Keratinocyte (primary cell): ENCODE measurements around the gene ZNF487. TPM values are rescaled to one million over a fixed set of nuclear protein-coding genes. Genes with fewer than 3 reads are reported as not detected.
A peak's percentile ranks its signal among the peaks of the same experiment; 100 is the strongest.
"Not testable (repeated sequence)": the region's sequence is repeated elsewhere in the genome, so short reads cannot be mapped to it uniquely, and the experiment has no call there.

Experiments
- DNase-seq: peaks from one replicate; pipeline ENCODE4 v3.0.0-alpha.2; 2011; ENCODE audit warnings: low read depth, missing footprints, low spot score
- FAIRE-seq: peaks from 2 replicates; lab custom pipeline; 2011; peaks lifted over from hg19 to GRCh38; lab: Jason Lieb, UNC
- H2AFZ ChIP-seq: 2 replicates; pipeline ENCODE4 v1.6.0; 2012; ENCODE audit warnings: low read length, control low read depth, inconsistent platforms; ENCODE audit not compliant: control insufficient read depth
- H3K27ac ChIP-seq: 2 replicates; pipeline ENCODE4 v1.5.1; 2011; ENCODE audit warnings: low read length; ENCODE audit not compliant: control insufficient read depth, insufficient read depth
- H3K27me3 ChIP-seq: 3 replicates; pipeline ENCODE4 v1.6.0; 2011; ENCODE audit warnings: low read length; ENCODE audit not compliant: control insufficient read depth, insufficient read depth; ENCODE audit errors: extremely low read depth
- H3K36me3 ChIP-seq, 2 experiments: 2 replicates in 1 of 2; 3 replicates in 1 of 2; pipeline ENCODE4 v1.5.1; 2011; ENCODE audit warnings: low read length in 2 of 2, mild to moderate bottlenecking in 1 of 2; ENCODE audit not compliant: control insufficient read depth in 2 of 2, insufficient read depth in 2 of 2; ENCODE audit errors: extremely low read depth in 1 of 2
- H3K4me1 ChIP-seq: 3 replicates; pipeline ENCODE4 v1.5.1; 2011; ENCODE audit warnings: low read length; ENCODE audit not compliant: control insufficient read depth, insufficient read depth; ENCODE audit errors: extremely low read depth
- H3K4me2 ChIP-seq: 3 replicates; pipeline ENCODE4 v1.6.0; 2011; ENCODE audit warnings: low read depth, low read length; ENCODE audit not compliant: control insufficient read depth, insufficient read depth; ENCODE audit errors: extremely low read depth
- H3K4me3 ChIP-seq, 3 experiments: fragments of 200-600 bp in 1 of 3; sonication (generic) in 1 of 3; 2 replicates in 2 of 3; 3 replicates in 1 of 3; pipeline ENCODE4 v1.5.1; 2011 to 2016; ENCODE audit warnings: low read length in 3 of 3, mild to moderate bottlenecking in 3 of 3, control low read depth in 2 of 3, inconsistent platforms in 1 of 3, low read depth in 1 of 3, mixed read lengths in 1 of 3, mixed run types in 1 of 3, moderate library complexity in 1 of 3; ENCODE audit not compliant: control insufficient read depth in 2 of 3, insufficient read depth in 2 of 3; ENCODE audit errors: extremely low read depth in 1 of 3
- H3K79me2 ChIP-seq: 2 replicates; pipeline ENCODE4 v1.6.0; 2012; ENCODE audit warnings: low read length; ENCODE audit not compliant: control insufficient read depth, insufficient read depth
- H3K9ac ChIP-seq: 3 replicates; pipeline ENCODE4 v1.6.0; 2011; ENCODE audit warnings: low read length; ENCODE audit not compliant: control insufficient read depth, insufficient read depth; ENCODE audit errors: extremely low read depth
- H3K9me1 ChIP-seq: 3 replicates; pipeline ENCODE4 v1.6.0; 2011; ENCODE audit warnings: low read length; ENCODE audit not compliant: control insufficient read depth, insufficient read depth; ENCODE audit errors: extremely low read depth
- H3K9me3 ChIP-seq: 2 replicates; pipeline ENCODE4 v1.5.1; 2012; ENCODE audit warnings: low read depth, low read length; ENCODE audit not compliant: control insufficient read depth
- H4K20me1 ChIP-seq: 3 replicates; pipeline ENCODE4 v1.6.0; 2011; ENCODE audit warnings: low read length; ENCODE audit not compliant: control insufficient read depth, insufficient read depth; ENCODE audit errors: extremely low read depth
- EZH2 ChIP-seq: IDR thresholded peaks from one replicate; pipeline ENCODE4 v1.6.1; 2012; ENCODE audit warnings: inconsistent platforms, mild to moderate bottlenecking, low read length, moderate library complexity
- dilution Hi-C: fragments of 300-500 bp; cut with MboI; formaldehyde crosslinking; loops from one replicate; pipeline ENCODE4 v1.7.0; 2020; ENCODE audit warnings: low sequenced_read_pairs; ENCODE audit not compliant: extremely low pct_ligation_motif_present
- polyA plus RNA-seq, 5 experiments: library from polyadenylated mRNA; depleted of rRNA in 3 of 5; stranded (reverse) in 3 of 5; stranded (forward) in 1 of 5; unstranded in 1 of 5; fragments of >200 nt; gene quantifications; 1 replicate in 1 of 5; 2 replicates in 3 of 5; 3 replicates in 1 of 5; pipeline versions ENCODE4 v1.2.1 to v1.2.3, GENCODE V29; 2011 to 2012; ENCODE audit warnings: missing spikeins in 2 of 5, low read depth in 1 of 5, low replicate concordance in 1 of 5
- TF ChIP-seq, protein P1 (sequence below), 3 experiments: IDR thresholded peaks in 1 of 3; conservative IDR thresholded peaks in 1 of 3; optimal IDR thresholded peaks in 1 of 3; 2 replicates in 2 of 3; 3 replicates in 1 of 3; pipeline versions ENCODE3 to v1.5.1; 2011; ENCODE audit warnings: low read length in 3 of 3, mild to moderate bottlenecking in 3 of 3, moderate library complexity in 2 of 3, control low read depth in 1 of 3, inconsistent platforms in 1 of 3; ENCODE audit not compliant: insufficient read depth in 2 of 3; ENCODE audit errors: extremely low read depth in 1 of 3

The ZNF487 gene
- polyA plus RNA-seq, 1 donor (not counting 4 experiments of a cell fraction or from before 2014, with no cell fraction given), result 4.1 TPM

DNA sequence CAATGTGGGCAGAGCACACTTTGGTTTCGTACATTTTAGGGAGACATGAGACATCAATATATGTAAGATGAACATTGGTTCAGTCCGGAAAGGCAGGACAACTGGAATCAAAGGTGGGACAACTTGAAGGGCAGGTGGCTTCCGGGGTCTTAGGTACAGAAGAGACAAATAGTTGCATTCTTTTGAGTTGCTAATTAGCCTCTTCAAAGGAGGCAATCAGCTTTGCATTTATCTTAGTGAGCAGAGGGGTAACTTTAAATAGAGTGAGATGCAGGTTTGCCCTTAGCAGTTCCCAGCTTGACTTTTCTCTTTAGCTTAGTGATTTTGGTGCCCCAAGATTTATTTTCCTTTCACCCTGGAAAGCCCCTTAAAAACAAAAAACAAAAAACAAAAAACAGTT is 21.3 kb downstream of the ZNF487 start:
- Histone ChIP-seq H3K36me3 (no peaks in the 10 kb centered on the region), H2AFZ (no peak overlapping the region), H3K4me3 (no peak overlapping the region), H3K27ac (no peak overlapping the region), H4K20me1 (no peaks in the 10 kb centered on the region), H3K4me1 (peaks cover 29% of the 10 kb centered on the region), H3K27me3 (no peaks in the 10 kb centered on the region), H3K9me3 (no peaks in the 10 kb centered on the region), H3K79me2 (no peaks in the 10 kb centered on the region), H3K9me1 (no peaks in the 10 kb centered on the region), H3K4me2 (no peak overlapping the region), H3K9ac (no peak overlapping the region)
- FAIRE-seq (no peak), DNase-seq (no peak)
- TF ChIP-seq, protein P1, sequence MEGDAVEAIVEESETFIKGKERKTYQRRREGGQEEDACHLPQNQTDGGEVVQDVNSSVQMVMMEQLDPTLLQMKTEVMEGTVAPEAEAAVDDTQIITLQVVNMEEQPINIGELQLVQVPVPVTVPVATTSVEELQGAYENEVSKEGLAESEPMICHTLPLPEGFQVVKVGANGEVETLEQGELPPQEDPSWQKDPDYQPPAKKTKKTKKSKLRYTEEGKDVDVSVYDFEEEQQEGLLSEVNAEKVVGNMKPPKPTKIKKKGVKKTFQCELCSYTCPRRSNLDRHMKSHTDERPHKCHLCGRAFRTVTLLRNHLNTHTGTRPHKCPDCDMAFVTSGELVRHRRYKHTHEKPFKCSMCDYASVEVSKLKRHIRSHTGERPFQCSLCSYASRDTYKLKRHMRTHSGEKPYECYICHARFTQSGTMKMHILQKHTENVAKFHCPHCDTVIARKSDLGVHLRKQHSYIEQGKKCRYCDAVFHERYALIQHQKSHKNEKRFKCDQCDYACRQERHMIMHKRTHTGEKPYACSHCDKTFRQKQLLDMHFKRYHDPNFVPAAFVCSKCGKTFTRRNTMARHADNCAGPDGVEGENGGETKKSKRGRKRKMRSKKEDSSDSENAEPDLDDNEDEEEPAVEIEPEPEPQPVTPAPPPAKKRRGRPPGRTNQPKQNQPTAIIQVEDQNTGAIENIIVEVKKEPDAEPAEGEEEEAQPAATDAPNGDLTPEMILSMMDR (optimal IDR thresholded peaks at IDR 0.05 in 1 of 3, IDR thresholded peaks at IDR 0.05 in 1 of 3, conservative IDR thresholded peaks at IDR 0.05 in 1 of 3; ENCODE audit: extremely low read depth in 1 of 3, insufficient read depth in 2 of 3, low read length in 3 of 3), result no peak
- TF ChIP-seq EZH2, result no peak
- dilution Hi-C loops, result no loop called here

DNA sequence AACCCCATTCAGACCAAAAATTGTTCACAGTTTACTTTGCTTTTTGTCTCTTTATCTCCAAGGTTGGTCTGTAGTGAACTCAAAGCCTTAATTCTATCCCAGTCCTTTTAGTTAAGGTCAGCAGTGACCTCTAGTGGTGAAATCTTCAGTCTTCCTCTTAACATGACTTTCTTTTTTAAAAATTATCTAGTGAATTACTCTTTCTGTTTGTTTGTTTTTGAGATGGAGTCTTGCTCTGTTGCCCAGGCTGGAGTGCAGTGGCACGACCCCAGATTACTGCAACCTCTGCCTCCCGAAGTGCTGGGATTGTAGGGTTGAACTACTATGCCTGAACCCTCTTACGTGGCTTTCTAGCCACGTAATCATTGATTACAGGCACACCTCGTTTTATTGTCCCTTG is 25.0 kb downstream of the ZNF487 start:
- no peak for TF ChIP-seq EZH2
- TF ChIP-seq, protein P1 (optimal IDR thresholded peaks at IDR 0.05 in 1 of 3, IDR thresholded peaks at IDR 0.05 in 1 of 3, conservative IDR thresholded peaks at IDR 0.05 in 1 of 3; ENCODE audit: extremely low read depth in 1 of 3, insufficient read depth in 2 of 3, low read length in 3 of 3), result peak in 2 of 3 experiments; percentile 50 to 55
- Histone ChIP-seq H3K36me3 (no peaks in the 10 kb centered on the region), H3K9me3 (no peaks in the 10 kb centered on the region), H3K4me3 (no peak overlapping the region), H3K79me2 (no peaks in the 10 kb centered on the region), H3K4me2 (peak overlapping the region; percentile 45), H3K27me3 (no peaks in the 10 kb centered on the region), H3K27ac (no peak overlapping the region), H4K20me1 (no peaks in the 10 kb centered on the region), H2AFZ (no peak overlapping the region), H3K9me1 (no peaks in the 10 kb centered on the region), H3K9ac (no peak overlapping the region), H3K4me1 (no peaks in the 10 kb centered on the region)
- FAIRE-seq (no peak), DNase-seq (peak; percentile 54)
- dilution Hi-C loops, result no loop called here

DNA sequence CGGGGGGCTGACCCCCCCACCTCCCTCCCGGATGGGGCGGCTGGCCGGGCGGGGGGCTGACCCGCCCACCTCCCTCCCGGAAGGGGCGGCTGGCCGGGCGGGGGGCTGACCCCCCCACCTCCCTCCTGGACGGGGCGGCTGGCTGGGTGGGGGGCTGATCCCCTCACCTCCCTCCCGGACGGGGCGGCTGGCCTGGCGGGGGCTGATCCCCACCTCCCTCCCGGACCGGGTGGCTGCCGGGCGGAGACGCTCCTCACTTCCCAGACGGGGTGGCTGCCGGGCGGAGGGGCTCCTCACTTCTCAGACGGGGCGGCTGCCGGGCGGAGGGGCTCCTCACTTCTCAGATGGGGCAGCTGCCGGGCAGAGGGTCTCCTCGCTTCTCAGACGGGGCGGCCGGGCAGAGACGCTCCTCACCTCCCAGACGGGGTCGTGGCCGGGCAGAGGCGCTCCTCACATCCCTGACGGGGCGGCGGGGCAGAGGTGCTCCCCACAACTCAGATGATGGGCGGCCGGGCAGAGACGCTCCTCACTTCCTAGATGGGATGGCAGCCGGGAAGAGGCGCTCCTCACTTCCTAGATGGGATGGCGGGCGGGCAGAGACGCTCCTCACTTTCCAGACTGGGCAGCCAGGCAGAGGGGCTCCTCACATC is 28.3 kb downstream of the ZNF487 start:
- dilution Hi-C loops, H3K4me1 ChIP-seq, H3K27ac ChIP-seq, H3K27me3 ChIP-seq, H3K9ac ChIP-seq, FAIRE-seq, H4K20me1 ChIP-seq, H3K9me3 ChIP-seq, H3K4me3 ChIP-seq, DNase-seq, H3K36me3 ChIP-seq, H3K9me1 ChIP-seq, H3K4me2 ChIP-seq, H2AFZ ChIP-seq, H3K79me2 ChIP-seq: not testable (repeated sequence)

DNA sequence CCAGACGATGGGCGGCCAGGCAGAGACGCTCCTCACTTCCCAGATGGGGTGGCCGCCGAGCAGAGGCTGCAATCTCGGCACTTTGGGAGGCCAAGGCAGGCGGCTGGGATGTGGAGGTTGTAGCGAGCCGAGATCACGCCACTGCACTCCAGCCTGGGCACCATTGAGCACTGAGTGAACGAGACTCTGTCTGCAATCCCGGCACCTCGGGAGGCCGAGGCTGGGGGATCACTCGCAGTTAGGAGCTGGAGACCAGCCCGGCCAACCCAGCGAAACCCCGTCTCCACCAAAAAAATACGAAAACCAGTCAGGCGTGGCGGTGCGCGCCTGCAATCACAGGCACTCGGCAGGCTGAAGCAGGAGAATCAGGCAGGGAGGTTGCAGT is 28.8 kb downstream of the ZNF487 start:
- H3K4me2 ChIP-seq, H3K4me3 ChIP-seq: not testable (repeated sequence)

More for the DNA sequence above, 28.8 kb downstream of the ZNF487 start:
- H3K9me3 ChIP-seq, H3K9me1 ChIP-seq, H3K36me3 ChIP-seq, H3K79me2 ChIP-seq, H3K9ac ChIP-seq, H4K20me1 ChIP-seq, dilution Hi-C loops, H2AFZ ChIP-seq, DNase-seq, H3K27ac ChIP-seq, H3K27me3 ChIP-seq, FAIRE-seq, H3K4me1 ChIP-seq: not testable (repeated sequence)
